H1 (cell line): ENCODE data around the gene FCRL4. TPM values are rescaled to one million over a fixed set of nuclear protein-coding genes. Genes with fewer than 3 reads are reported as not detected.

Source experiments
- CTCF ChIA-PET: fragments of 300-600 bp; sonication (Branson Sonifier 250); formaldehyde crosslinking; loops from one replicate; lab custom pipeline; 2021; ENCODE audit not compliant: partially characterized antibody; lab: Charles Lee
- POLR2A ChIA-PET: fragments of 300-600 bp; sonication (Branson Sonifier 250); formaldehyde crosslinking; loops from one replicate; lab custom pipeline; 2021; ENCODE audit warnings: inconsistent platforms; ENCODE audit not compliant: partially characterized antibody; lab: Charles Lee
- DNase-seq, 2 experiments: peaks; one replicate each; pipeline versions ENCODE4 v3.0.0 to v3.0.0-alpha.2; 2010 to 2022; ENCODE audit warnings: low spot score in 2 of 2, low read depth in 1 of 2, mixed read lengths in 1 of 2
- FAIRE-seq: peaks from 2 replicates; lab custom pipeline; 2011; peaks lifted over from hg19 to GRCh38; lab: Jason Lieb, UNC
- H2AFZ ChIP-seq: 2 replicates; pipeline ENCODE4 v1.8.1; 2012; ENCODE audit warnings: low read length, inconsistent platforms
- H2AK5ac ChIP-seq: 2 replicates; pipeline ENCODE4 v1.6.1; 2013; ENCODE audit warnings: low read depth, low read length
- H2BK120ac ChIP-seq: replicated peaks from 2 replicates; pipeline ENCODE3; 2013; ENCODE audit warnings: low read depth, low read length, inconsistent platforms
- H2BK12ac ChIP-seq: 2 replicates; pipeline ENCODE4 v1.6.1; 2013; ENCODE audit warnings: low read depth, low read length
- H2BK15ac ChIP-seq: 2 replicates; pipeline ENCODE4 v1.6.1; 2013; ENCODE audit warnings: low read length
- H2BK20ac ChIP-seq: 2 replicates; pipeline ENCODE4 v1.6.1; 2013; ENCODE audit warnings: low read length
- H2BK5ac ChIP-seq: 2 replicates; pipeline ENCODE4 v1.6.1; 2013; ENCODE audit warnings: low read depth, low read length
- H3K14ac ChIP-seq: 2 replicates; pipeline ENCODE4 v1.6.1; 2013; ENCODE audit warnings: inconsistent platforms; ENCODE audit not compliant: insufficient read length
- H3K18ac ChIP-seq: 2 replicates; pipeline ENCODE4 v1.6.1; 2013; ENCODE audit warnings: low read length; ENCODE audit errors: extremely low read depth
- H3K23ac ChIP-seq: 2 replicates; pipeline ENCODE4 v1.6.1; 2013; ENCODE audit warnings: inconsistent platforms; ENCODE audit not compliant: insufficient read length
- H3K23me2 ChIP-seq: 2 replicates; pipeline ENCODE4 v1.6.1; 2013; ENCODE audit warnings: low read depth, low read length
- H3K27ac ChIP-seq: 2 replicates; pipeline ENCODE4 v1.6.1; 2011; ENCODE audit warnings: low read depth, low read length, inconsistent platforms
- H3K27me3 ChIP-seq, 4 experiments: replicated peaks in 1 of 4; 1 replicate in 1 of 4; 2 replicates in 3 of 4; pipeline versions ENCODE4 v1.6.1 to v1.8.1; 2011 to 2013; ENCODE audit warnings: low read length in 3 of 4, mild to moderate bottlenecking in 3 of 4, inconsistent platforms in 2 of 4, mixed read lengths in 2 of 4, moderate library complexity in 1 of 4; ENCODE audit not compliant: control insufficient read depth in 3 of 4, insufficient read depth in 3 of 4; ENCODE audit errors: extremely low read depth in 1 of 4
- H3K36me3 ChIP-seq, 4 experiments: 2 replicates each; pipeline versions ENCODE4 v1.6.1 to v1.8.1; 2011 to 2013; ENCODE audit warnings: mild to moderate bottlenecking in 4 of 4, low read length in 3 of 4, moderate library complexity in 2 of 4, control low read depth in 1 of 4, inconsistent platforms in 1 of 4; ENCODE audit not compliant: insufficient read depth in 4 of 4, control insufficient read depth in 2 of 4
- H3K4ac ChIP-seq: replicated peaks from 2 replicates; pipeline ENCODE3; 2013; ENCODE audit warnings: low read length, low read depth, mixed read lengths, inconsistent platforms; ENCODE audit not compliant: insufficient read length
- H3K4me1 ChIP-seq, 4 experiments: replicated peaks in 1 of 4; 1 replicate in 1 of 4; 2 replicates in 3 of 4; pipeline versions ENCODE4 v1.6.1 to v1.8.1; 2011 to 2013; ENCODE audit warnings: low read length in 3 of 4, inconsistent platforms in 2 of 4, mixed read lengths in 1 of 4; ENCODE audit not compliant: insufficient read depth in 4 of 4, control insufficient read depth in 3 of 4
- H3K4me2 ChIP-seq, 2 experiments: 2 replicates each; pipeline versions ENCODE4 v1.6.1 to v1.8.1; 2011 to 2013; ENCODE audit warnings: low read depth in 2 of 2, low read length in 2 of 2, control low read depth in 1 of 2, inconsistent platforms in 1 of 2, mild to moderate bottlenecking in 1 of 2; ENCODE audit not compliant: insufficient read depth in 1 of 2
- H3K4me3 ChIP-seq, 4 experiments: fragments of 200-600, 300-600 bp in 1 of 4; sonication (generic), shearing (Covaris generic), sonication (Bioruptor Twin) in 1 of 4; 2 replicates each; pipeline versions ENCODE4 v1.5.1 to v1.8.1; 2011 to 2016; ENCODE audit warnings: low read length in 4 of 4, low read depth in 3 of 4, control low read depth in 2 of 4, inconsistent platforms in 2 of 4, mild to moderate bottlenecking in 2 of 4, mixed read lengths in 1 of 4, moderate library complexity in 1 of 4; ENCODE audit not compliant: insufficient read depth in 2 of 4; ENCODE audit errors: extremely low read depth in 1 of 4
- H3K56ac ChIP-seq: replicated peaks from 2 replicates; pipeline ENCODE3; 2013; ENCODE audit warnings: low read depth, mild to moderate bottlenecking, mixed read lengths, low read length, inconsistent platforms; ENCODE audit not compliant: insufficient read length
- H3K79me1 ChIP-seq: 2 replicates; pipeline ENCODE4 v1.6.1; 2013; ENCODE audit warnings: low read depth, low read length, control low read depth
- H3K79me2 ChIP-seq, 2 experiments: 2 replicates each; pipeline versions ENCODE4 v1.6.1 to v1.8.1; 2012 to 2013; ENCODE audit warnings: low read length in 2 of 2, mild to moderate bottlenecking in 2 of 2, inconsistent platforms in 1 of 2; ENCODE audit not compliant: insufficient read depth in 2 of 2, control insufficient read depth in 1 of 2
- H3K9ac ChIP-seq, 4 experiments: replicated peaks in 1 of 4; 1 replicate in 1 of 4; 2 replicates in 3 of 4; pipeline versions ENCODE4 v1.6.1 to v1.8.1; 2011 to 2013; ENCODE audit warnings: low read depth in 3 of 4, low read length in 3 of 4, control low read depth in 2 of 4, mild to moderate bottlenecking in 2 of 4, moderate library complexity in 2 of 4, inconsistent platforms in 1 of 4; ENCODE audit errors: extremely low read depth in 1 of 4
- H3K9me3 ChIP-seq, 2 experiments: 2 replicates each; pipeline versions ENCODE4 v1.6.1 to v1.8.1; 2012 to 2013; ENCODE audit warnings: mild to moderate bottlenecking in 2 of 2, moderate library complexity in 2 of 2, control low read depth in 1 of 2, inconsistent platforms in 1 of 2, low read depth in 1 of 2, low read length in 1 of 2, mixed read lengths in 1 of 2; ENCODE audit not compliant: insufficient read depth in 2 of 2
- H4K20me1 ChIP-seq, 2 experiments: replicated peaks in 1 of 2; 2 replicates each; pipeline versions ENCODE3 to v1.8.1; 2011 to 2013; ENCODE audit warnings: inconsistent platforms in 2 of 2, low read length in 2 of 2, mild to moderate bottlenecking in 1 of 2; ENCODE audit not compliant: insufficient read depth in 2 of 2, control insufficient read depth in 1 of 2
- H4K5ac ChIP-seq: 2 replicates; pipeline ENCODE4 v1.6.1; 2013; ENCODE audit warnings: low read length, low read depth, mixed read lengths, inconsistent platforms; ENCODE audit not compliant: insufficient read length
- H4K8ac ChIP-seq: 2 replicates; pipeline ENCODE4 v1.8.0; 2013; ENCODE audit warnings: mild to moderate bottlenecking, moderate library complexity, low read length, inconsistent platforms; ENCODE audit not compliant: insufficient read depth; ENCODE audit errors: extremely low read depth
- H4K91ac ChIP-seq: replicated peaks from 2 replicates; pipeline ENCODE3; 2013; ENCODE audit warnings: low read length, mixed read lengths, inconsistent platforms; ENCODE audit not compliant: insufficient read length
- RFX5 ChIP-seq: IDR thresholded peaks from 2 replicates; pipeline ENCODE4 v1.6.1; 2011; ENCODE audit warnings: low read depth, low read length, improper control_type of control experiment, borderline replicate concordance
- WGBS, 2 experiments: shearing (Covaris generic) in 1 of 2; methylation state at CpG; one replicate each; pipeline versions ENCODE4 v1.1.6 to v1.1.7; 2013 to 2015; ENCODE audit warnings: low lambda C conversion rate in 2 of 2, mixed read lengths in 2 of 2, inconsistent platforms in 1 of 2, low coverage in 1 of 2, missing lambda C conversion rate in 1 of 2; ENCODE audit not compliant: insufficient replicate concordance in 2 of 2, insufficient coverage in 1 of 2, insufficient read length in 1 of 2; ENCODE audit errors: extremely low coverage in 1 of 2, missing lambda C conversion rate in 1 of 2; 5-methylcytosine and 5-hydroxymethylcytosine counted together
- polyA plus RNA-seq, 7 experiments: library from polyadenylated mRNA; depleted of rRNA in 3 of 7; stranded (reverse) in 5 of 7; unstranded in 2 of 7; fragments of >200 nt in 5 of 7; fragments of 200-250 nt in 2 of 7; gene quantifications; 1 replicate in 5 of 7; 2 replicates in 1 of 7; 4 replicates in 1 of 7; pipeline versions ENCODE4 v1.2.1 to v1.2.3, GENCODE V29; 2011 to 2013; ENCODE audit warnings: missing spikeins in 2 of 7, mixed read lengths in 2 of 7
- total RNA-seq: library from RNA; stranded (reverse); fragmentation: NEBNext Ultra II Directional; extraction: Animal tissue kit (Norgen Biotek cat#: 25700); gene quantifications from 2 replicates; pipeline ENCODE4 v1.2.1, GENCODE V29; 2021

Gene FCRL4
- total and polyA plus RNA-seq, 2 of the 8 experiments (the other 6 are each of a cell fraction or from before 2014, with no cell fraction given): not detected

GRCh38 chr1:157584503-157584902 is 13.4 kb downstream of the FCRL4 start:
- Histone ChIP-seq H2AK5ac (no peak overlapping the region), H3K23me2 (no peaks in the 10 kb centered on the region; the same call in 1 of the 2 replicates), H2BK20ac (no peak overlapping the region), H4K5ac (no peak overlapping the region), H2AFZ (no peak overlapping the region), H3K14ac (no peak overlapping the region), H3K56ac (no peak overlapping the region), H3K79me1 (no peaks in the 10 kb centered on the region), H2BK5ac (no peak overlapping the region), H3K9ac (no peak overlapping the region), H2BK120ac (no peak overlapping the region), H4K20me1 (no peaks in the 10 kb centered on the region), H3K4me2 (no peak overlapping the region), H2BK12ac (no peak overlapping the region), H3K18ac (no peak overlapping the region), H3K27me3 (no peaks in the 10 kb centered on the region; a peak in 1 of 7 replicates), H3K4ac (no peak overlapping the region), H2BK15ac (no peak overlapping the region), H3K4me3 (no peak overlapping the region), H3K23ac (no peak overlapping the region), H3K79me2 (no peaks in the 10 kb centered on the region), H3K36me3 (no peaks in the 10 kb centered on the region), H3K9me3 (no peaks in the 10 kb centered on the region), H3K4me1 (peaks cover 0 to 4% (median 0%) of the 10 kb centered on the region in 4 experiments; a peak in 2 of 7 replicates), H4K8ac (no peak overlapping the region), H3K27ac (no peak overlapping the region), H4K91ac (no peak overlapping the region)
- no peak for DNase-seq
- ChIA-PET POLR2A (interaction anchor here (1.4 kb wide), 1 partner anchor 11 kb away, joined by 4 read pairs; no protein-coding TSS in a partner anchor), CTCF (interaction anchor here (1.0 to 4.2 kb wide), 7 partner anchors 15 to 364 kb away, joined by 3 to 17 read pairs (median 4); no protein-coding TSS in a partner anchor)
- FAIRE-seq: no peak
- WGBS, 2 experiments: 96% methylated on average over 3 of the region's 3 CpGs; no CpG with 5 or more reads in 1 of the 2 experiments
- no peak for TF ChIP-seq RFX5
